Osteocyte (in vitro differentiated cells): ENCODE measurements around the gene LIN28B. TPM values are rescaled to one million over a fixed set of nuclear protein-coding genes. Genes with fewer than 3 reads are reported as not detected.

ENCODE experiments used
- DNase-seq: peaks from one replicate; pipeline ENCODE4 v3.0.0; 2021; ENCODE audit warnings: mixed read lengths; ENCODE audit not compliant: unreplicated experiment; ENCODE audit errors: extremely low spot score
- H3K27ac Mint-ChIP-seq: one replicate; pipeline ENCODE4 v1.8.0; 2021; ENCODE audit warnings: mild to moderate bottlenecking, mixed read lengths; ENCODE audit not compliant: unreplicated experiment
- H3K27me3 Mint-ChIP-seq: one replicate; pipeline ENCODE4 v1.8.0; 2021; ENCODE audit warnings: mixed read lengths; ENCODE audit not compliant: unreplicated experiment
- H3K36me3 Mint-ChIP-seq: one replicate; pipeline ENCODE4 v1.8.0; 2021; ENCODE audit warnings: mixed read lengths; ENCODE audit not compliant: unreplicated experiment
- H3K4me1 Mint-ChIP-seq: one replicate; pipeline ENCODE4 v1.8.0; 2021; ENCODE audit warnings: mixed read lengths; ENCODE audit not compliant: unreplicated experiment
- H3K4me3 Mint-ChIP-seq: one replicate; pipeline ENCODE4 v1.8.0; 2021; ENCODE audit warnings: mild to moderate bottlenecking, moderate library complexity, mixed read lengths; ENCODE audit not compliant: unreplicated experiment
- H3K9me3 Mint-ChIP-seq: one replicate; pipeline ENCODE4 v1.8.0; 2021; ENCODE audit warnings: mixed read lengths; ENCODE audit not compliant: unreplicated experiment
- total RNA-seq: library from RNA; stranded (reverse); gene quantifications from 2 replicates; pipeline ENCODE4 v1.2.1, GENCODE V29; 2021
- TF ChIP-seq, protein P1 (sequence below): fragments of 200-600 bp; sonication (generic); IDR thresholded peaks from 2 replicates; pipeline ENCODE4 v1.5.0; 2021; ENCODE audit warnings: antibody characterized with exemption, mild to moderate bottlenecking, moderate library complexity

The LIN28B gene
- total RNA-seq, 1 donor from 2014 or later = not detected

DNA sequence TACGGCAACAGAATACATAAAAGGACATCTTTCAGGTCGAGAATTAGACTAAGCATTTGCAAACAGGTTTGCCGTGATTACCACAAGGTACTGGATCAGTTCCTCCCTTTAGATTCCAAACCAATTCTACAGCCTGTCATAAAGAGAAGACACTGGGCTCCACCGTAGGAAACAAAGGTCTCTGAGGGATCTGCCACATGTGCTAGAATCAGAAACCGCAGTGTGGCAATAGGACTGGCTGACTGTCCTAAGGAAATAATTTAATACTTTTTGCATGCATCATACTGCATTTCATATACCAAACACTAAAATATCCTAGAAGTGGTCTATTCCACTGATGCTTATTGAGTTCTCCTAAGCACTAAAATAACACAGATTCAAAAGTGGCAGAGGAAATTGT is 163.7 kb downstream of the LIN28B start:
- H3K4me1 Mint-ChIP-seq = peaks cover 12% of the 10 kb centered on the region
- no peaks in the 10 kb centered on the region for H3K9me3 Mint-ChIP-seq
- H3K4me3 Mint-ChIP-seq = no peak overlapping the region
- peaks cover 17% of the 10 kb centered on the region for H3K36me3 Mint-ChIP-seq
- no peak overlapping the region for H3K27ac Mint-ChIP-seq
- no peak for DNase-seq
- TF ChIP-seq, protein P1, sequence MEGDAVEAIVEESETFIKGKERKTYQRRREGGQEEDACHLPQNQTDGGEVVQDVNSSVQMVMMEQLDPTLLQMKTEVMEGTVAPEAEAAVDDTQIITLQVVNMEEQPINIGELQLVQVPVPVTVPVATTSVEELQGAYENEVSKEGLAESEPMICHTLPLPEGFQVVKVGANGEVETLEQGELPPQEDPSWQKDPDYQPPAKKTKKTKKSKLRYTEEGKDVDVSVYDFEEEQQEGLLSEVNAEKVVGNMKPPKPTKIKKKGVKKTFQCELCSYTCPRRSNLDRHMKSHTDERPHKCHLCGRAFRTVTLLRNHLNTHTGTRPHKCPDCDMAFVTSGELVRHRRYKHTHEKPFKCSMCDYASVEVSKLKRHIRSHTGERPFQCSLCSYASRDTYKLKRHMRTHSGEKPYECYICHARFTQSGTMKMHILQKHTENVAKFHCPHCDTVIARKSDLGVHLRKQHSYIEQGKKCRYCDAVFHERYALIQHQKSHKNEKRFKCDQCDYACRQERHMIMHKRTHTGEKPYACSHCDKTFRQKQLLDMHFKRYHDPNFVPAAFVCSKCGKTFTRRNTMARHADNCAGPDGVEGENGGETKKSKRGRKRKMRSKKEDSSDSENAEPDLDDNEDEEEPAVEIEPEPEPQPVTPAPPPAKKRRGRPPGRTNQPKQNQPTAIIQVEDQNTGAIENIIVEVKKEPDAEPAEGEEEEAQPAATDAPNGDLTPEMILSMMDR = no peak
- H3K27me3 Mint-ChIP-seq = no peaks in the 10 kb centered on the region

DNA sequence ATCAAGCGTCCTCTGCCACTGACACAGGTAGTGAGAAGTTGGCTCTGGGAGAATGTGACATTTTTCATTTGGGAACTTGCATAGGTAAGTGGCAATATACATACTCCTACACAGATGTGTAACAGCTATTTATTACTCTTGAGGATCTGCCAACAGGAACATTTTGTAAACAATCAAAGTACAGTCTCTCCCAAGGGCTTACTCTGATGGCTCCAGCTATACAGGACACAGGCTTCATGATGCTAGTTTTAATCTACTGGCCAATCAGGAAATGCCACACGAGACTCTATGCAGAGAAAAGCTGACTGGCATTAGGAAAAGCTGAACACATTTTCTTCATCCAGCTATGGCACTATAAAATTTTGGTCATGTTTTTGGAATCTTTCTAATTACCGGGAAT is 165.1 kb downstream of the LIN28B start:
- peaks cover 12% of the 10 kb centered on the region for H3K4me1 Mint-ChIP-seq
- TF ChIP-seq, protein P1 = no peak

DNA sequence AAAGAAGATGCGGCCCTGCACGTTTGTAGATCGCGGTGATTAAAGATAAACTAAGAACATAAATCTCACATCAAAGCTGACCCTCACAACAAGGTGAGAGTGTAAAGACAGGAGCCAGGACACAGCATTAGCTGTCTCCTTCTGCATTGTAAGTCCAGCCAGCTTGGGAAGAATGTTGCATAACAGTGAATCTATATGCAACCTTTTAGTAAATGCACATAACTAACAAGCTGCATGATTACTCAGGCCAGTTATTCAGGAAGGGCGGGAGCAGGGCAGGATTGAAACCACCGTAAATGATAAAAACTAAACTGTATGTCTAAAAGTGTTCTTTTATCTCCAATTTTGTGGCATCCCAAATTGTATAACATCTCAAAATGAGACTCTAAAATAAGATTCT is 165.8 kb downstream of the LIN28B start:
- no peak for DNase-seq
- H3K27ac Mint-ChIP-seq = no peak overlapping the region
- no peaks in the 10 kb centered on the region for H3K27me3 Mint-ChIP-seq
- H3K4me3 Mint-ChIP-seq = no peak overlapping the region
- peaks cover 20% of the 10 kb centered on the region for H3K36me3 Mint-ChIP-seq
- H3K4me1 Mint-ChIP-seq = peaks cover 12% of the 10 kb centered on the region
- no peaks in the 10 kb centered on the region for H3K9me3 Mint-ChIP-seq
- TF ChIP-seq, protein P1 = no peak

More for the DNA sequence above, 165.1 kb downstream of the LIN28B start:
- no peak for DNase-seq
- H3K27me3 Mint-ChIP-seq = no peaks in the 10 kb centered on the region
- H3K4me3 Mint-ChIP-seq = no peak overlapping the region
- H3K27ac Mint-ChIP-seq = no peak overlapping the region
- H3K36me3 Mint-ChIP-seq = peaks cover 17% of the 10 kb centered on the region
- H3K9me3 Mint-ChIP-seq = no peaks in the 10 kb centered on the region

Other genes with a start within 250 kb of the LIN28B start
- gene HACE1, start 97.2 kb upstream of the LIN28B start, total RNA-seq = 29.9 and 33.9 TPM in 2 replicates
- gene POPDC3, start 222.9 kb downstream of the LIN28B start, total RNA-seq = 1.6 and 2.1 TPM in 2 replicates